GM23248 (cell line): Measurements from ENCODE around the gene MRAS. TPM values are rescaled to one million over a fixed set of nuclear protein-coding genes. Genes with fewer than 3 reads are reported as not detected.
A peak's percentile ranks its signal among the peaks of the same experiment; 100 is the strongest.

ENCODE experiments used
- DNase-seq: peaks from one replicate; pipeline ENCODE4 v3.0.0-alpha.2; 2015
- H2AFZ ChIP-seq: fragments of 200-600 bp; sonication (generic); 2 replicates; pipeline ENCODE4 v1.6.1; 2016; ENCODE audit warnings: antibody characterized with exemption
- H3F3A ChIP-seq: fragments of 200-600 bp; sonication (generic); 2 replicates; pipeline ENCODE4 v1.6.1; 2016; ENCODE audit warnings: mild to moderate bottlenecking, antibody characterized with exemption, mixed run types; ENCODE audit not compliant: insufficient read depth
- H3K27ac ChIP-seq: fragments of 200-600 bp; sonication (generic); 2 replicates; pipeline ENCODE4 v1.5.1; 2016; ENCODE audit warnings: mild to moderate bottlenecking
- H3K27me3 ChIP-seq: fragments of 200-600 bp; sonication (generic); replicated peaks from 2 replicates; pipeline ENCODE4 v1.6.1; 2016; ENCODE audit warnings: mild to moderate bottlenecking; ENCODE audit not compliant: insufficient read depth
- H3K36me3 ChIP-seq: fragments of 200-600 bp; sonication (generic); 2 replicates; pipeline ENCODE4 v1.6.1; 2016; ENCODE audit warnings: low read depth, mild to moderate bottlenecking
- H3K4me1 ChIP-seq: fragments of 200-600 bp; sonication (generic); 2 replicates; pipeline ENCODE4 v1.6.1; 2016; ENCODE audit warnings: mild to moderate bottlenecking; ENCODE audit not compliant: insufficient read depth
- H3K4me2 ChIP-seq: fragments of 200-600 bp; sonication (generic); one replicate; pipeline ENCODE4 v1.6.1; 2016; ENCODE audit warnings: mild to moderate bottlenecking; ENCODE audit not compliant: unreplicated experiment
- H3K4me3 ChIP-seq: fragments of 200-600 bp; sonication (generic); 2 replicates; pipeline ENCODE4 v1.5.1; 2016; ENCODE audit warnings: mild to moderate bottlenecking
- H3K79me2 ChIP-seq: fragments of 200-600 bp; sonication (generic); 2 replicates; pipeline ENCODE4 v1.6.1; 2016; ENCODE audit warnings: mild to moderate bottlenecking; ENCODE audit not compliant: insufficient read depth
- H3K9ac ChIP-seq: fragments of 200-600 bp; sonication (generic); 2 replicates; pipeline ENCODE4 v1.6.1; 2016; ENCODE audit warnings: mild to moderate bottlenecking
- H3K9me2 ChIP-seq: fragments of 200-600 bp; sonication (generic); 2 replicates; pipeline ENCODE4 v1.6.1; 2016; ENCODE audit warnings: mixed run types, mild to moderate bottlenecking, moderate library complexity; ENCODE audit not compliant: insufficient read depth
- H3K9me3 ChIP-seq: fragments of 200-600 bp; sonication (generic); one replicate; pipeline ENCODE4 v1.6.1; 2017; ENCODE audit warnings: low read depth
- H4K20me1 ChIP-seq: fragments of 200-600 bp; sonication (generic); 2 replicates; pipeline ENCODE4 v1.6.0; 2016; ENCODE audit not compliant: insufficient read depth
- EZH2 ChIP-seq: fragments of 200-600 bp; sonication (generic); IDR thresholded peaks from 2 replicates; pipeline ENCODE4 v1.6.1; 2018; ENCODE audit warnings: antibody characterized with exemption, mild to moderate bottlenecking; ENCODE audit not compliant: insufficient read depth, poor library complexity, severe bottlenecking
- EZH2phosphoT487 ChIP-seq: fragments of 200-600 bp; sonication (generic); IDR thresholded peaks from 2 replicates; pipeline ENCODE4 v1.6.1; 2018; ENCODE audit warnings: antibody characterized with exemption, moderate library complexity, mild to moderate bottlenecking, low read depth; ENCODE audit not compliant: insufficient read depth
- WGBS, 2 experiments: methylation state at CpG; one replicate each; pipeline ENCODE4 v1.1.6; 2015 to 2017; ENCODE audit warnings: low lambda C conversion rate in 2 of 2, low coverage in 1 of 2; ENCODE audit errors: missing lambda C conversion rate in 2 of 2; 5-methylcytosine and 5-hydroxymethylcytosine counted together
- in situ Hi-C: fragments of 300-500 bp; cut with MboI; formaldehyde crosslinking; loops from 2 replicates; pipeline ENCODE4 v1.15.0; 2020
- polyA plus RNA-seq: library from polyadenylated mRNA; unstranded; fragments of >200 nt; fragmentation: Nextera tagmentation; extraction: Ambion mirVana; gene quantifications from 2 replicates; pipeline ENCODE4 v1.2.1, GENCODE V29; 2016
- total RNA-seq: library from RNA; depleted of rRNA; stranded (reverse); fragments of >200 nt; shearing (Covaris generic); gene quantifications from 2 replicates; pipeline ENCODE4 v1.2.3, GENCODE V29; 2014

The MRAS gene
- total and polyA plus RNA-seq, 2 experiments from 2014 or later: 54.9 to 65.1 TPM

- H3K9me2 ChIP-seq: no peaks in the 10 kb centered on the region
- H3F3A ChIP-seq: no peaks in the 10 kb centered on the region
- 90 to 91% methylated on average over 4 of the region's 4 CpGs for WGBS, 2 experiments
- H3K4me2 ChIP-seq: no peak overlapping the region
- H3K4me3 ChIP-seq: no peak overlapping the region
- H3K36me3 ChIP-seq: no peaks in the 10 kb centered on the region
- TF ChIP-seq EZH2phosphoT487 (no peak), EZH2 (no peak)
- no peaks in the 10 kb centered on the region for H3K9me3 ChIP-seq
- no peaks in the 10 kb centered on the region for H4K20me1 ChIP-seq
- DNase-seq: no peak
- H3K27ac ChIP-seq: no peak overlapping the region
- H2AFZ ChIP-seq: no peak overlapping the region
- no peak overlapping the region for H3K9ac ChIP-seq
- no peaks in the 10 kb centered on the region for H3K4me1 ChIP-seq
- H3K79me2 ChIP-seq: no peaks in the 10 kb centered on the region
- H3K27me3 ChIP-seq: peaks cover 14% of the 10 kb centered on the region
- in situ Hi-C loops: no loop called here
Measured at GRCh38 chr3:138432576-138433240, 84.3 kb downstream of the MRAS start.

- Histone ChIP-seq H3F3A (no peaks in the 10 kb centered on the region), H3K4me1 (peaks cover 1% of the 10 kb centered on the region; the same call in 1 of the 2 replicates), H4K20me1 (no peaks in the 10 kb centered on the region), H2AFZ (peak overlapping the region; percentile 77), H3K4me2 (peak overlapping the region; percentile 90), H3K9me2 (no peaks in the 10 kb centered on the region), H3K36me3 (no peaks in the 10 kb centered on the region), H3K9me3 (no peaks in the 10 kb centered on the region), H3K27ac (no peak overlapping the region), H3K9ac (no peak overlapping the region), H3K27me3 (peaks cover 14% of the 10 kb centered on the region), H3K79me2 (no peaks in the 10 kb centered on the region), H3K4me3 (peak overlapping the region; percentile 70)
- TF ChIP-seq EZH2phosphoT487 (no peak), EZH2 (no peak)
- WGBS, 2 experiments: 5 to 12% methylated on average over 16 of the region's 16 CpGs
- in situ Hi-C loops: no loop called here
- no peak for DNase-seq
Measured at GRCh38 chr3:138433892-138434275, 85.5 kb downstream of the MRAS start.

GRCh38 chr3:138434276-138434874 is 86.0 kb downstream of the MRAS start, which contains the start of gene ESYT3:
ESYT3 (plus strand) TSS chr3:138434616; CDS start chr3:138434799, 183 bp downstream.
- 1 to 3% methylated on average over 34 to 42 of the region's 54 CpGs for WGBS, 2 experiments
- Histone ChIP-seq H3K4me2 (peak within 1 kb of the TSS; percentile 90), H3K79me2 (no peaks in the 10 kb centered on the region), H3K27ac (no peak within 1 kb of the TSS), H3K4me1 (peaks cover 6% of the 10 kb centered on the region), H3K9me2 (no peaks in the 10 kb centered on the region), H3K4me3 (peak within 1 kb of the TSS; percentile 70), H3F3A (no peaks in the 10 kb centered on the region), H3K9me3 (no peaks in the 10 kb centered on the region), H4K20me1 (no peaks in the 10 kb centered on the region), H3K27me3 (peaks cover 14% of the 10 kb centered on the region), H3K36me3 (no peaks in the 10 kb centered on the region), H2AFZ (peak within 1 kb of the TSS; percentile 77), H3K9ac (peak within 1 kb of the TSS; percentile 39)
- peak; percentile 83 for DNase-seq
- TF ChIP-seq EZH2phosphoT487 (no peak), EZH2 (no peak)
- in situ Hi-C loops: no loop called here

DNA sequence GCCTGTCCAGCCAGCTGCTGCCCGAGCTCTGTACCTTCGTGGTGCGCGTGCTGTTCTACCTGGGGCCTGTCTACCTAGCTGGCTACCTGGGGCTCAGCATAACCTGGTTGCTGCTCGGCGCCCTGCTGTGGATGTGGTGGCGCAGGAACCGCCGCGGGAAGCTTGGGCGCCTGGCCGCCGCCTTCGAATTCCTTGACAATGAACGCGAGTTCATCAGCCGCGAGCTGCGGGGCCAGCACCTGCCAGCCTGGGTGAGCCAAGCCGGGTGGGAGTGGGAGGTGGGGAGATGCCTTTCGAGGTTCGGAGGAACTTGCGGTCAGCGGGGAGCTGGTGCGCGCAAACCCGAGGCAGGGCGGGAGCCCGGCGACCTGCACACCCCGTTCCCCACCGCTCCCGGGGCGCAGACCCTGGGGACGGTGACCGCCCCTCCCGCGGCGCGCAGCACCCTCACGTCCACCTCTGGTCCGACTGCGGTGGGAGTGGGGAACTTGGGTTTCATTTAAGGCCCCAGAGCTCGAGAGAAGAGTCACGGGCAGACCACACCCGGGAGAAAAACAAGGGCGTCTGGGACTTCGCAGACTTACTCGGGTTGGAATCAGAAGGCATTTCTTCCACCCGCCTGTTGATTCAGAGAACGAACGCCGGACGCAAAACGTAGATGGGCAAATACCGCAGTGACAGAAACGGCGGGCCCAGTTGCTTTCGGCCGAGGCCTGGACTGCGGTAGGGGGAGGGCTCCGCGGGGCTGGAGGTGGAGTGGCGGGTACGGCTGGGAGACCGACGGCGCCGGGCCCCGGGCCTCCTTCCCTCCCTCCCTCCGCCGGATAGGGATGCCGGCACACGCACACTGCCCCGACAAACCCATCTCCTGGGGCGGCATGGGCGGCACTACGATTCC is 86.7 kb downstream of the MRAS start:
- H3K4me2 ChIP-seq: peak overlapping the region; percentile 90
- H3K9me2 ChIP-seq: no peaks in the 10 kb centered on the region
- peak; percentile 55 for DNase-seq
- peak overlapping the region; percentile 39 for H3K9ac ChIP-seq
- H3F3A ChIP-seq: 0 out of 2 replicates have a peak, but pooled peaks cover under 1% of the 10 kb centered on the region
- in situ Hi-C loops: no loop called here
- H3K36me3 ChIP-seq: no peaks in the 10 kb centered on the region
- no peak for TF ChIP-seq EZH2phosphoT487
- TF ChIP-seq EZH2: no peak
- H3K4me3 ChIP-seq: peak overlapping the region; percentile 70
- peak overlapping the region; percentile 77 for H2AFZ ChIP-seq
- no peaks in the 10 kb centered on the region for H4K20me1 ChIP-seq
- no peaks in the 10 kb centered on the region for H3K79me2 ChIP-seq
- H3K9me3 ChIP-seq: no peaks in the 10 kb centered on the region
- 4% methylated on average over 74 to 75 of the region's 78 CpGs for WGBS, 2 experiments
- peaks cover 14% of the 10 kb centered on the region for H3K4me1 ChIP-seq
- H3K27ac ChIP-seq: no peak overlapping the region
- peaks cover 14% of the 10 kb centered on the region for H3K27me3 ChIP-seq
